ENCODE results near the gene FBXL20.
"Not testable (repeated sequence)": the region's sequence is repeated elsewhere in the genome, so short reads cannot be mapped to it uniquely, and the experiment has no call there.

Gene FBXL20

GRCh38 chr17:39401412-39402243 is at the start of gene FBXL20:
Gene FBXL20 (minus strand): TSS chr17:39401626. CDS start chr17:39401402, 224 bp downstream.
- peak; percentile 84 for DNase-seq

GRCh38 chr17:39450847-39451581 is 49.6 kb upstream of the FBXL20 start, which contains the start of gene MED1:
Gene MED1 (minus strand): TSS chr17:39451263. CDS start chr17:39451062, 201 bp downstream.
- peak; percentile 98 for DNase-seq

- DNase-seq = no peak
These were observed 48.6 kb upstream of the FBXL20 start for GRCh38 chr17:39450051-39450450.

GRCh38 chr17:39447561-39447960 is 46.1 kb upstream of the FBXL20 start:
- DNase-seq = no peak

GRCh38 chr17:39443326-39443725 is 41.9 kb upstream of the FBXL20 start:
- DNase-seq = no peak

- not testable (repeated sequence) for DNase-seq
These were observed 38.4 kb upstream of the FBXL20 start for GRCh38 chr17:39439868-39440267.

- no peak for DNase-seq
These were observed 28.2 kb upstream of the FBXL20 start for GRCh38 chr17:39429600-39429999.

- DNase-seq = no peak
These were observed 14.7 kb upstream of the FBXL20 start for GRCh38 chr17:39416141-39416540.

- no peak for DNase-seq
These were observed 8.9 kb upstream of the FBXL20 start for GRCh38 chr17:39410279-39410678.

- no peak for DNase-seq
These were observed 6.9 kb upstream of the FBXL20 start for GRCh38 chr17:39408360-39408759.

- DNase-seq = no peak
These were observed 5.5 kb upstream of the FBXL20 start for GRCh38 chr17:39406951-39407350.

GRCh38 chr17:39405436-39405835 is 4.0 kb upstream of the FBXL20 start:
- DNase-seq = no peak

- DNase-seq = no peak
These were observed 3.3 kb upstream of the FBXL20 start for GRCh38 chr17:39404542-39405378.

- no peak for DNase-seq
These were observed 1.6 kb upstream of the FBXL20 start for GRCh38 chr17:39402890-39403605.

- peak; percentile 92 for DNase-seq
These were observed 941 bp upstream of the FBXL20 start for GRCh38 chr17:39402244-39402889.

- DNase-seq = no peak
These were observed 647 bp downstream of the FBXL20 start for GRCh38 chr17:39400547-39401411.

- DNase-seq = no peak
These were observed 1.6 kb downstream of the FBXL20 start for GRCh38 chr17:39399791-39400190.

- DNase-seq = no peak
These were observed 7.7 kb downstream of the FBXL20 start for GRCh38 chr17:39393736-39394135.

GRCh38 chr17:39391448-39391847 is 10.0 kb downstream of the FBXL20 start:
- no peak for DNase-seq

GRCh38 chr17:39385040-39385439 is 16.4 kb downstream of the FBXL20 start:
- DNase-seq = no peak

- DNase-seq = no peak
These were observed 21.3 kb downstream of the FBXL20 start for GRCh38 chr17:39380144-39380543.
